GM12801 (cell line): ENCODE measurements around the gene MRI1.

ENCODE experiments used
- TF ChIP-seq, protein P1 (sequence below): IDR thresholded peaks from one replicate; pipeline ENCODE4 v1.5.1; 2011; ENCODE audit warnings: control low read depth; ENCODE audit not compliant: insufficient read length; ENCODE audit errors: extremely low read depth

The MRI1 gene

DNA sequence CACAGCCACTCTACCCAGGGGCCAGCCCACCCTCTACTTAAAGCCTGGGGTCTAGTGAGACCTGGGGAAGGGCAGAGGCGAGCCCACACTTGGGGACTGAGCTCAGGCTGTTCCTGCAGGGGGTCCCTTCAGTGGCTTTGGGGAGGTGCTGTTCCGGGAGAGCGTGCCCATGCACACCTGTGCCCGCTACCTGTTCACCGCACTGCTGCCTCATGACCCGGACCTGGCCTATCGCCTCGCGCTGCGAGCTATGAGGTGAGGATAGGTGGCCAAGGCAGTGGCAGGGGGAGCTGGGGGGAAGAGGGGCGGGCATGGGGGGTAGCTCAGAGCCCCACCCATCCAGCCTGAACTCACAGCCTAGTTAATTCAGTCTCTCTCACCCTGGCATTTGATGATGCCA lies 54.9 kb downstream of the MRI1 start:
- TF ChIP-seq, protein P1, sequence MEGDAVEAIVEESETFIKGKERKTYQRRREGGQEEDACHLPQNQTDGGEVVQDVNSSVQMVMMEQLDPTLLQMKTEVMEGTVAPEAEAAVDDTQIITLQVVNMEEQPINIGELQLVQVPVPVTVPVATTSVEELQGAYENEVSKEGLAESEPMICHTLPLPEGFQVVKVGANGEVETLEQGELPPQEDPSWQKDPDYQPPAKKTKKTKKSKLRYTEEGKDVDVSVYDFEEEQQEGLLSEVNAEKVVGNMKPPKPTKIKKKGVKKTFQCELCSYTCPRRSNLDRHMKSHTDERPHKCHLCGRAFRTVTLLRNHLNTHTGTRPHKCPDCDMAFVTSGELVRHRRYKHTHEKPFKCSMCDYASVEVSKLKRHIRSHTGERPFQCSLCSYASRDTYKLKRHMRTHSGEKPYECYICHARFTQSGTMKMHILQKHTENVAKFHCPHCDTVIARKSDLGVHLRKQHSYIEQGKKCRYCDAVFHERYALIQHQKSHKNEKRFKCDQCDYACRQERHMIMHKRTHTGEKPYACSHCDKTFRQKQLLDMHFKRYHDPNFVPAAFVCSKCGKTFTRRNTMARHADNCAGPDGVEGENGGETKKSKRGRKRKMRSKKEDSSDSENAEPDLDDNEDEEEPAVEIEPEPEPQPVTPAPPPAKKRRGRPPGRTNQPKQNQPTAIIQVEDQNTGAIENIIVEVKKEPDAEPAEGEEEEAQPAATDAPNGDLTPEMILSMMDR, result no peak

DNA sequence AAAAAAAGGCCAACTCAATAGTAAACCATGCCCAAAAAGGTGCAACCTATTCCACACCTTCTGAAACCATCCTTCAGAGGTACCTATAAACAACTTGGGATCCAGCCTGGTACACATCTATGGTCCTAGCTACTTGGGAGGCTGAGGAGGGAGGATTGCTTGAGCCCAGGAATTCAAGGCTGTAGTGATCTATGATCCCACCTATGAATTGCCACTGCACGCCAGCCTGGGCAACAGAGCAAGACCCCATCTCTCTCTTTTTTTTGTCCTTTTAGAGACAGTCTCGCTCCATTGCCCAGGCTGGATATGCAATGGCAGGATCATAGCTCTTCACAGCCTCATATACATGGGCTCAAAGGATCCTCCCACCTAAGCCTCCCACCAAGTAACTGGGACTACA lies 57.0 kb downstream of the MRI1 start:
- TF ChIP-seq, protein P1, result no peak

DNA sequence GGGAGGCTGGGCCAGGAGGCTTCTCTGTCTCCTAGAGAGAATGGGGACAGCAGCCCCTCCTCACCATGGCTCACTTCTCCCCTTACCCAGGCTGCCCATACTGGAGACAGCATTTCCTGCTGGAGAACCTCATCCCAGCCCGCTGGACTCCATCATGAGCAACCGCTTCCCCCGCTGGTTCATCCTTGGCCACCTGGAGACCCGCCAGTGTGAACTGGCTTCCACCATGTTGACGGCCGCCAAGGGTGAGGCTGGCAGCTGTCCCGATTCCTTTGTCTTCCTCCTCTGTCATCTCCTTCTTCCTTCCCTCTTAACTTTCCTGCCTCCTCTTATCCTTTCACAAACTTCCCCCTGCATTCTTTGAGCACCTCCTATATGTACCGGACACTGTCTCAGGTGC lies 58.9 kb downstream of the MRI1 start:
- TF ChIP-seq, protein P1, result no peak
